GM19099 (cell line): ENCODE results near the gene AKAIN1.

ENCODE experiments used
- POLR2A ChIP-seq: IDR thresholded peaks from 3 replicates; pipeline ENCODE4 v1.6.1; 2011; ENCODE audit warnings: low read depth; ENCODE audit not compliant: insufficient read length; ENCODE audit errors: extremely low read depth

AKAIN1 gene, protein sequence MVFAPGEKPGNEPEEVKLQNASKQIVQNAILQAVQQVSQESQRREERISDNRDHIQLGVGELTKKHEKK

DNA sequence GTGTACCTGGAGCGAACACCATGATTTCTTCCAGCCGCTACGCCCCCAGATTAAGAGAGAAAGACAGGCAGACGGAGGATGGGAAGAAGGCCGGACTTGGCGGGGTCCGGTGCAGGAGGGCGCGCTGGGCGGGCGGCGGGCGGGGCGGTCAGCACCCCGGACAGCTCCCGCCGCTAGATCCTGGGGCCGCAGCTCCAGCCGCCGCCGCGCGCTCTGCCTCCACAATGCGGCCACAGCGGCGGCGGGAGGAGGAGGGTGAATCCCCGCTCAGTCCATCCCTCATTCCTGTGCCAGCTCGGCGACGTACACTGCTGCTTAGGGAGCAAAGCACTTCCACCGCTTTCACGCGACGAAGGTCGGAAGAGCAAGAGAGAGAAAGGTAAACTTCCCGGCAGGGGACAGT, at the start of gene AKAIN1:
Gene AKAIN1, minus strand, starts transcription at position 226 of the 403 bp plus-strand sequence. Its CDS starts 204 bp downstream, at position 22.
- no peak for TF ChIP-seq POLR2A

DNA sequence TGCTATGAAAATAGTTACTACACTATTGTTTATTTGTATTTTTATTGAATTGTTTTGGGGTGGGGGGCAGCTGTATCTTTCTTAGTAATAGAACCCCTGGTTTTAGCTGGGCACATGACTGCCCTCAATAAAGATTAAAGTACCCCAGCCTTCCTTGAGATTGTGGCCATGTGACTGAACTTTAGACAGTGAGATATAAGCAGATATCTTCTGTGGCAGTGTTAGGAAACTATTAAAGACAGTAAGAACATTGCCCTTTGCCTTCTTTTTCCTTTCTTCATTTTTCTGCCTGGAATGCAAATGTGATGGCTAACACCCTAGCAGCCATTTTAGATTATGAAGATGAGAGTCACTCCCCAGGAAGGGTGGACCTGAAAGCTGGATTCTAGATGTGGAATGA, 47.9 kb upstream of the AKAIN1 start:
- TF ChIP-seq POLR2A = no peak

DNA sequence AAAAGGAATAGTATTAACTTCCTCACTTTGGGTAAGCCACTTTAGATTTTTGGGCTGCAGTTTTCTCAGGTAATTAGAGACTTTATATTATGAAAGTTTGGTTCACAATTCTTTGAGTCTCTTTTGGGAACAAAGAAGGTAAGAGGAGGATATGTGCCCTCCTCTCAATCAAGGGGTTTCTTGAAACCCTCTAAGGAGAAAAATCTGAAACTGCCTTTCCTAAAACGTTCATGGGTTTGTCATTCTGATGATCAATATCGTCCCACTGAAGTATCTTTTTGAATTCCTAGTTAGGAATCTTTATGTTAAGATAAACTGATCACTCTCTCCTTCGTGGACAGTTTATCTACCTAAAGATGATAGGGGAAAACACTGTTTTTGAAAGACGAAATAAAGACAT, 42.4 kb upstream of the AKAIN1 start:
- no peak for TF ChIP-seq POLR2A

DNA sequence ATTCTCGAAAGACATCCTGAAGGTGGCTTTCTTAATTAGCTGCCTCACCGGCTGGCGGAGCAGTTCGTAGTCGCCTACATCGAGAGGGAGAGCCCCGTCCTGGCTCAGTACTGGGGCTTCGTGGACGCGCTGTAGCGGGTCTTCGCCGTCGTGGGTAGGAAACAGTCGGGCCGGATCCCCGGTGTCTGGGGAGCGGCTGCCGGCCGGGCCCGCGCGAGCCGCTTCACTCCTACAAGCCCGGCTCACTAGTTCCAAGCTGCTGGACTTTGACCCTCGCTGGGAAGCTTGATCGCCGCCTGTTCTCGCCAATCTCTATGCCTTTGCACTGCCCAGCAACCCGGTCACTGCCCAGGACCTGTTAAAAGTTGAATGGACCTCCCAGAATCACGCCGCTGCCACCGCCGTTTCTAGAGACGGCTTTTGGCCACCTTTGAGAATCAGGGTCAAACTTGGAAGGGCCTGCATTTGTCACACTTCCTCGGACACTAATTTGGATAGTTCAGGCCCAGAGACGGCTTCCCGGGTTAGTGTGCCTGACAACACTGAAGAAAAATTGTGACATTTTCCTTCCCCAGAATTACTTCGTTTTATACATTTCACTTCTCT, 41.4 kb upstream of the AKAIN1 start:
- TF ChIP-seq POLR2A = no peak

DNA sequence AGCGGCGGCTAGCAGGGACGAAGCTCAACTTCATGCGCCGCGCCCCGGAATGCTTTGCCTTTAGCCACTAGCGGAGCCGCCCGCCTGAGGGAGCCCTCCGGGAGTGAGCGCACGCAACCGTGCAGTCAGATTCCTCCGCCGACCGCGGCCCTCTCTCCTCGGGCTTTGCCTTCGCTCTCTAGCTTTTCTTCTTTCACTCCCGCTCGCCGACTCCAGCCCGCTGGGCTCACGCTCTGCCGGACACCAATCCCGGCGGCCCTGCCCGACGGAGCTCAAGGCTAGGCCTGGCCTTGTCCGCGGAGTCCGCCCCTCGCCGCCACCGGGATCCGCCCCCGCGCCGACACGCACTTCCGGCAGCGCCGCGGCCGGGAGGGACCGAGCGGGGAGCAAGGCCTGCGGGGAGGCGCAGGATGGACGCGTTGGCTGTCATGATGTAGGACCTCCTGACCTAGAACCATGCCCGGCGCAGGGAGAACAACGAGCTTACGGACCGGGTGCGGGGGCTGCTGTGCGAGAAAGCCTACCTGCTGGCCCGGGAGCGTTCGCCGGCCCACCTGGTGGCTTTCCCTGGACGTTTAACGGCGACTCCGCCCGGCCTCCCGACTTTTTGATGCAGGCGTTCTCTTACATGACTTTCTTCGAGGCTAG, 40.8 kb upstream of the AKAIN1 start:
- peak; percentile 84 for TF ChIP-seq POLR2A

DNA sequence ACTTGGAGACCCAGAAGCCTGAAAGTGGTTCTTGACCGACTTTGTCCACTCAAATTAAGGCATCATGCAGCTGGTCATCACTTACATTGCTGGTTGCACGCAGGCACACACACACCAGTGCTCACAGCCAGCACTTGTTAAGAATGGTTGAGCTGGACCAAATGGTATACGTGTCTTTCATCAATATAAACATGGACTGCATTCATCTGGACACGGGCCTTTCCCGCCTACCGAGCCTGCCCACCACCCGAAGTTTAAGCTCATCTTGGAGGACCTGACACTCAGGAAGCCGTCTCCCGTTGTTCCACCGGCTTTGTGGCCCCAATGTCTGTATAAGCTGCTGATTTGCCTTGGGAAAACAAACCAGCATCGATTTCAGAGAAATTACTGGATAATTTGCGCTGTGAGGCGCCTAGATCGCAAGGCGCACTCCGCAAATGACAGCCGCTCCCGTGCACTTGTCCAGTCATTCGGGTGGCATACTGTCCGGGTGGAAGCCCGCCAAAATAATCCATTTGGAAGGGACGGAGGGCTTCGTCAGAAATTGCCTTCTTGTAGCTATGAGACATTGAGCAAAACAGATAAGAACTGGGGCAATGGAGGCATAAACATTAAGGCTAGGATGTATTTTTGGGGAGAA, 40.1 kb upstream of the AKAIN1 start:
- TF ChIP-seq POLR2A = no peak

DNA sequence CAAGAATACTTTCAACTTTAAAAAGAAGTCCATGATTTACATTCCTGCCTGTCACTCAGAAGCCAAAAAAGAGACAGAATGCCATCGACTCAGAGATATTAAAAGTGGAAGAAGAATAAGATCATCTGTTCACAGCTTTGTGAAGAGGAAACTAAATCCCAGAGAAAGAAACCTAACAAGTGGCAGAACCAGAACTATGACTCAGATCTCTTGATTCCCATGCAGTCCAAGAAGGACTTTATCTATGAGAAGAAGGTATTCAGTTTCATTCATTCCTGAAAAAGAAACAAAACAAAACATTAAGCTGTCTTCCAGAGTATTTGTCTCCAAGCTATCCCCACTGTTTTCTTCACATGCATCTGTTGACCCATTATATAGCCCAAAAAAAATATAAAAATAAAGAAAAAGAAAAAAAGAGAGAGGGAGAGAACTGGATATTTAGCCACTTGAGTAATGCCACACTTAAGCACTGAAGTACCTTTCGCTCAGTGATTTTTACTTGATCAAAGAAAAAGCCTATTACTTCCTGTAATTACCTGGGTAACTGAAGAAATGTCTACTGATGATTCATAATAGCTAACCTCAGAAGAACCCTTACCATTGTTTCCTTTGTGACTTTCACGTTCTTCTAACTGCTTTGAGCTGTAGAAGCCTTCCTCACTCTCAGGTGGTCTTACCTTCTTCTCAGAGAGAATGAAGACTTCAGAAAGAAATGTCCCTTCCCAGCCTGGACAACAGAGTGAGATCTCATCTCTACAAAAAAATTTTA, 17.7 kb upstream of the AKAIN1 start:
- TF ChIP-seq POLR2A = no peak

DNA sequence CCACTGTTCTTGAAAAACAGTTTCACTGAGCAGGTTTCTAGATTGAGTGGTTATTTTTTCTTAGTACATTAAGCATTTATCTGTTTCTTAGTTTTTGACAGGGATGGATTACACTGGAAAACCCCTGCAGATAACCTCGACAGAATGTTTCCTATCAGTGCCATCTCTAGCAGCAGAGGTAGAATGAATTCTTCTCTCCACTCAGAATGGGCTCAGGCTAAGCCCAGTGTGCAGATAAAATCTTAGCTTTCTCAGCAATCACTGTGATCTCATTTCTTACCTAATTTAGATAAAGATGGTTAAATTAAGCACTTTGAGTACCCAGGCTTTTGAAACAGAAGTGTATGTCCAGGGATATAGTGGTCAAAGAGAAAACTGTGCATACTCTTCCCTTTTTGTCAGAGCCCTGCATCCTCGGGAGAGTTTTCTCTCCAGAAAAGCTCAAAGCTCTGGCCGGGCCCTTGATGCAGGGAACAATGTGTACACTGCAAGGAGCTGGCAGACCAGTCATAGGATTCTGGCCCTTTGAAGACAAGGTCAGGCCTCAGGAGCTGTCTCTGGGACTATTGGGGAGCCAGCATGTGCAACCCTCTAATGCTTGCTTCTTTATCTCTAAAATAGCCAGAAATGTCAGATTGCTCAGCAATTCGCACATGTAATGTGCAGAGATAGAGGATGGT, 10.6 kb upstream of the AKAIN1 start:
- no peak for TF ChIP-seq POLR2A

DNA sequence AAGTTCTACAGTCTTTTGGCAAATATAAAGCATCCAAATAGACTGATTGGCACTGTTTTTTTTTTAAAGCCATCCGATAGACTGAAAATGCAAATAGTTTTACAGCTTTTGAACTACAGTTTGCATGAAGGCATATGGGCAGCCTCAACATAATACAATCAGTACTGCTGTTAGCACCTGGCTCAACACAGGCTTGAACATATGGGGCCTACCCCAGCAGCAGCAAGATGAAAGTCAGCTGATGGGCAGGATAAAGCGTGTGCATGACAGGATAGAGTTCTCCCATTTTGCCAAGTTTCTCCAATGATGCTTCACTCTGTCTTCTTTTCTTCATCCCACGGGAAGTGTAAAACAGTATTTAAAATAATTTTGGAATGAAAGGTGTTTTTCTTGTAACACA, 1.3 kb upstream of the AKAIN1 start:
- TF ChIP-seq POLR2A = no peak

DNA sequence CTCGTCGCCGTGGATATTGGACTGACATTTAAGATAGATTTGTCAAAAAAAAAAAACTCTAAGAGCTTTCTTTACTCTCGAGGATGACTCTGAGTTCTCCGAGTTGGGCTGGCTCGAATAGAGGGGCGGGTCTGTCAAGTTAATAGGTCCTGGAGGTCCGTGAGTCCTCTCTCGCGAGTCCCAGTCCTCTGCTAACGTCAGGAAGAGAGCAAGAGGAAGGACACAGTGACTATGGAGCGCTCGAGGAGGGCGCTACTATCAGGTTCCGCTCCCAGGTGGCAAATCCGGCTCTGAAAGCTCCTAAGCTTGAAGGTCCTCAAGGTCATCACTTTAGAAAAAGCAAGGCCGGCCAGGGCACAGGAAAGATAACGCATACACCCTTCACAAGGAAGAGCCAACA, 404 bp upstream of the AKAIN1 start:
- no peak for TF ChIP-seq POLR2A

DNA sequence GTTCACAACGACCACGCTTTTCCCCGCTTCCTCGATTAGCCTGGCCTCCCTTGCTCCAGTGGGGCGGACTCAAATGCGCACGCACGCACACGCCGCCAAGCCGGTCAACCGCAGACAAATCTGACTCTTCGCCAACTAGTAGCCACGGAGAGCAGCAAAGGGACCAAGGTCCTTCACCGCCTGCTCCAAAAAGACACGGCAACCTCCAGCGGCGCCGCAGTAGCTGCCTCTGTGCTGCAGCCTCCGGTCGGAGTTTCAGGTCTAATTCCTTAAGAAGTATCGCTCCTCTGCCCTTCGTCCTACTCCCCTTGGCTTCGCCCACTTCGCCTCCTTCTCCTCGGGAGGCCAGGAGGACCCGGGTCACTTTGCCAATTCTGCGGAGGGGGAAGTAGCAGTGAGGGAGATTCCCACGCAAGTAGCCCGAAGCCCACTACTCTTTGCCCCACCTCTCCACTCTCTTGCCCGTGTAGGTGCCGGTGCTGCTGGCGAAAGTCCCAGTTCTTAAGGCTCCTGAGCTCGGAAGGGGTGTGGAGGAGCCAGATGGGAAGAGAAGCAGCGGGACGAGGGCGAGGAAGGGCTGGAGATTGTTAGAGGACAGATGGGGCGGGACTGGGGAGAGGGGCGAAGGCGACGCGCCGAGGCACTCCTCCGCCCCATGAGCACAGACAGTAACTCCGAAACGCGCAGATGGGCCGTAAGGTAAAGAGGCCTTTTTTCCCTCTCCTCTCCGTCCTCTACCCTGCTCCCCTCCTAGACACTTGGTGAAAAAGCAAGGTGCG, 615 bp downstream of the AKAIN1 start:
- no peak for TF ChIP-seq POLR2A

DNA sequence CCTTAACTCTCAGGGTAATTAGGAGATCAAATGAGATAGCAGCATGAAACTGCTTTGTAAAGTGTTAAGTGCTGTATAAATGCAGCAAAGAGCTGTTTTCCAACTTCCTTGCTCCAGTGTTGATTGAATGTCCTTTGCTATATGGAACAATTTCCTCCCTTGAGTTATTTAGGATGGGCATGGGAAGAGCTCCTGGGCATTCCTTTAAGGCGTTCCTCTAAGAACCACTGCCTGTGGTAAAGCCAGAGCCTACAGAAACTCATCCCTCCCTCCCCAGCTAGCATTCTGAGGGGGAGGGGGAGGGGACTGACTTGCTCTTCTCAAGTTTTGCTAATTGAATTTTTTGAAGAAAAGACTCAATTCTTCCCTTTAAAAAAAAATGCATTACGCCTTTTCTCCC, 1.4 kb downstream of the AKAIN1 start:
- TF ChIP-seq POLR2A = no peak

DNA sequence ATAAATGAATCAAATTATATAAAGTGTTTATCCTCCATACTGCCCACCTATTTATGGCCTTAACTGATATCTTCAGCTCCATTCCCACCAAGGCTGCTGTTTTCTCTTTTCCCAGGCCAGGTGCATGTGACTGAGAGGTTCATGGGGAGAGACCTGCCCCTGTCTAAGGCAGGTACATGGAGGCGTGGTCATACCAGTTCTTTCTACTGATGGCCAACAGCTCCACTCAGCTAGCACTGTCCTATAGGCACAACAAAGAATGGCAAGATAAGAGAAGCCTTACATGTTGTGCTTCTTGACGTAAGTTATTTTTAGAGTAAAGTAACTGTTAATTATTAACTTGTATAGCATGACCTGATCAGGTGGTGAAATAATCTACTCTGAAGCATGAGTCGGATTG, 16.8 kb downstream of the AKAIN1 start:
- no peak for TF ChIP-seq POLR2A

DNA sequence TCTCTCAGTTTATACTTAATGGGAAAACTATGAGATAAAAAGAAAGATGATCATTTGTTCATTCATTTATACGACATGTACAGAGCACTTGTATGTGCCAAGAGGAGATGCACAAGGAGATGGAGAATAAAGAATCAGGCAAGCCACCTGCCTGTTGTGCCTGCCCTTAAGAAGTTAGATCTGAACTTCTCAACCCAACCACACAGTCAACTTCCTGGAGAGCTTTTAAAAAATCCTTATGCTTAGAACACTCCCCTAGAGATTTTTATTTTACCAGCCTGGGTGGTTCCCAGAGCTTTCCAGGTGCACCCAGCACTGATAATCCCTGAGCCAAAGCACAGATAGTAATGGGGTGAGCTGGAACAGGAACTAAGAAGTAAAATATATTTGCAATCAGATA, 18.5 kb downstream of the AKAIN1 start:
- TF ChIP-seq POLR2A = no peak
